HG02884 (cell line): ENCODE results near the gene CAMK2B.
"Not testable (repeated sequence)": the region's sequence is repeated elsewhere in the genome, so short reads cannot be mapped to it uniquely, and the experiment has no call there.

Experiments
- ATAC-seq: cut with Tn5 transposase; IDR thresholded peaks from one replicate; pipeline ENCODE4 v1.9.1; 2021; ENCODE audit warnings: mild to moderate bottlenecking, moderate library complexity; ENCODE audit not compliant: unreplicated experiment

Gene CAMK2B

DNA sequence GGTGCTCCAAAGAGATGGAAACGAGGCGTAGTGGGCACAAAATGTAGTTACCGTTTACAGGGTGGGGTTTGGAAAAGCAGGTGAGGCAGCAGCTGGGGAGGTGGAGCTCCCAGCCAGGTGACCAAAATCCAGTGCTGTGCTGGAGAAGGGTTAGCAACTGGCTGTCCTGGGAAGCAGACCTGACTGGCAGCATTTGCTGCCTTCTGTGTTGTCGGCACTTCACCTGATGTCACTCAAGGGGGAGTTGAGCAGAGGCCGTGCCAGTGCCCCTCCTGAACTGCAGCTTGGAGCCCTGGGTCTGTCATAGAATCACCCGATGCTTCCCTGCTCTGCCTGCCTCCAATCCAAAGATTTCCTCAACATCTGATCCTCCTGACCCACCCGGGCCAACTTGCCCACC is 148.9 kb downstream of the CAMK2B start:
- ATAC-seq = no peak

DNA sequence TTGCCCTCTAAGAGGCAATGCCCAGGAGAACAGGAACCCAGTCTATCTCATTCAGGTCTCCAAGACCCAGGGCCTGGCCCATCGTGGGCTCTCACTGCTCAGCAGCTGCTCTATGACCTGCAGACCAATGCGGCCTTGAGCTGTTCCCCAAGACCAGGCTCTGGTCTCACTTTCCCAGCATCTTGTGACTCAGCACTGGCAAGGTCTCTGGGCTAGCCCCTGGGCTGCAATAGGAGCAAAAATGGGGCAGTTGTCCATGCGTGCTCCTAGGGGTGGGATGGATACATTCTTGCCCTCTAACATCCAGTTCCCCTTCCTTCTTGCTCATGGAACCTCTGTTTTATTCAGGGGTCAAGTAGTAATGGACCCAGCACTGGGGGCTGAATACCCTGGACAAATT is 149.7 kb downstream of the CAMK2B start:
- no peak for ATAC-seq

DNA sequence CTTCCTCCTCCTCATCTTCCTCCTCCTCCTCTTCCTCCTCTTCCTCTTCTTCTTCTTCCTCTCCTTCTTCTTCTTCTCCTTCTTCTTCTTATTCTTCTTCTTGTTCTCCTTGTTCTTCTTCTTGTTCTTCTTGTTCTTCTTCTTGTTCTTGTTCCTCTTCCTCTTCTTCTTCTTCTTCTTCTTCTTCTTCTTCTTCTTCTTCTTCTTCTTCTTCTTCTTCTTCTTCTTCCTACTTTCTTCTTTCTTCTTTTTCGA is 150.8 kb downstream of the CAMK2B start:
- not testable (repeated sequence) for ATAC-seq

DNA sequence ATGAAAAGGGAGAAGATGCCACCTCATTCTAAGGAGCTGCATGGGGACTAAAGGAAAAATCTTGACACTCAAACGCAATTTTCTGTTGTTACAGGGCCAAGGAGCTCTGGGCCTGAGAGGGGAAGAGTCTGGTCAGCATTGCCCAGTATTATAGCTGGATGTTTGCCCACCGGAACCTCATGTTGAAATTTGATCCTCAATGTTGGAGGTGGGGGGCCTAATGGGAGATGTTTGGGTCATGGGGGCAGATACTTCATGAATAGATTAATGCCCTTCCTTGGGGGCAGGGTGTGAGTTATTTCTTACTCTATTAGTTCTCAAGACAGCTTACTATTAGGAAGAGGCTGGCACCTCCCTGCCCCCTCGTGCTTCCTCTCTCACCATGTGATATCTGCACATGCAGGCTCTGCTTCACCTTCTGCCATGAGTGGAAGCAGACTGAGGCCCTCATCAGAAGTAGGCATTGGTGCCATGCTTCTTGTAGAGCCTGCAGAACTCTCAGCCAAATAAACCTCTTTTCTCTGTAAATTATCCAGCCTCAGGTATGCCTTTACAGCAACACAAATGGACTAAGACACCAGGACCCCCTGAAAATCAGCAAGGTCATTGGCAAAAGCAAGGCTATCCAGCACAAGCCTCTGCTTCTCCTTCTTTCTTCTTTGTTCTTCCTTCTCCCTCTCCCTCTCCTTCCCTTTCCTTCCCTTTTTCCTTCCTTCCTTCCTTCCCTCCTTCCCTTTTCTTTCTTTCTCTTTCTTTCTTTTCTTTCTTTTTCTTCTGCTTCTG is 151.3 kb downstream of the CAMK2B start:
- ATAC-seq = no peak

DNA sequence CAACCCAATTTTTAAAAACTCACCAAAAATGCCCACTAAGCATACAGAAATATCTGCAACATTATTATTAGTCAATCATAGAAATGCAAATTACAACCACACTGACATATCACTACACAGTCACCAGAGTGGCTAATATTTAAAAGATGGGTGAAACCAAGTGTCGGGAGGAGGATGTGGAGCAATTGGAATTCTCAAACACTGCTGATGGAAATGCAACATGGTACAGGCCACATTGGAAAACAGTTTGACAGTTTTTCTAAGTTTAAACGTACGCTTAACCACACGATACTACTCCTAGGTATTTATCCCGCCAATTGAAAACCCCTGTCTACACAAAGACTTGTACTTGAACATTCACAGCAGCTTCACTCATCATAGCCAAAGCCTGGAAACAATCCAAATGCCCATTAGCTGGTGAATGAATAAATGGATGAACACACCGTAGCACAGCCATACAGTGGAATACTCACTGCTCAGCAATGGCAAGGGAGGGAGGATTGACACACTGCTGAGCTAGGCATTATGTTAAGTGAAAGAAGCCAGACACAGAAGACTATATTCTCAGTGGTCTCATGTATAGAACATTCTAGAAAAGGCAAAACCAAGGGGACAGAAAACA is 152.5 kb downstream of the CAMK2B start:
- no peak for ATAC-seq

DNA sequence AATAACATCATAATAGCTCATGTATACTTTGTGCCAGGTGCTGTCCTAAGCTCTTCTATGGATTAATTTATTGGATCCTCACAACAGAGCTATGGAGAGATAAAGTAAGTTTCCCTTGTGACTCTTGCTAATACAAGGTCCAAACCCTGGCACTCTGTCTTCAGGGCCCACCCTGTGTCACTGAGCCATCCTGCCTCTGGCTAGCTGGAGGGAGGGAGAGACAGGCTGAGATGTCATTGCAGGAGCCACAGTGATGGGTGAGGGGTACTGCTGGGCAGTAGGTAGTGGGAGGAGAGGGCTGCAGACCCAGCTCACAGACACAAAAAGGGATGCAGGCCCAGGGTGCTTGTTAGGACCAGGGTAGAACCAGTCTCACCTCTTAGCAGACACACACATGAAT is 153.0 kb downstream of the CAMK2B start:
- no peak for ATAC-seq

DNA sequence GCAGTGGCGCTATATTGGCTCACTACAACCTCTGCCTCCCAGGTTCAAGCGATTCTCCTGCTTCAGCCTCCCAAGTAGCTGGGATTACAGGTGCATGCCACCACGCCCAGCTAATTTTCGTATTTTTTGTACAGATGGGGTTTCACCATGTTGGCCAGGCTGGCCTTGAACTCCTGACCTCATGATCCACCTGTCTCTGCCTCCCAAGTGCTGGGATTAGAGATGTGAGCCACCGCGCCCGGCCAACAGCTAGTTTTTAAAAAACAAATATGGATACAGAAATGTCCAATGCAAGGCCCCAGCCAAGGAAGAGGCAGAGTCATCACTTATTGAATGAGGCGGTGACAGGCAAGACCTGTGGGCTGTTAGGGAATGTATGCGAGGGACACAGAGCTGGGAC is 153.5 kb downstream of the CAMK2B start:
- not testable (repeated sequence) for ATAC-seq

DNA sequence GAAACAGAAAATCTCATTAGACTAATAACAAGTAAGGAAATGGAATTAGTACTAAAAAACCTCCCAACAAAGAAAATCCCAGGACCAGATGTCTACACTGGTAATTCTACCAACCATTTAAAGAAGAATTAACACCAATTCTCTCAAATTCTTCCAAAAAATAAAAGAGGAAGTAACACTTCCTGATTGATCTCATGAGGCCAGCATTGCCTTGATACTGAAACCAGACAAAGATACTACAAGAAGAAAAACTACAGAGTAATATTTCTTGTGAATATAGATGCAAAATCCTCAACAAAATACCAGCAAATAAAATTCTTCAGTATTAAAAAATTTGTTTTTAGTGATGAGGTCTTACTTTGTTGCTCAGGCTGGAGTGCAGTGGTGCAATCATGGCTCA is 157.5 kb downstream of the CAMK2B start:
- no peak for ATAC-seq
